ENCODE measurements around the gene LEPR.
"Not testable (repeated sequence)": the region's sequence is repeated elsewhere in the genome, so short reads cannot be mapped to it uniquely, and the experiment has no call there.

Gene LEPR

DNA sequence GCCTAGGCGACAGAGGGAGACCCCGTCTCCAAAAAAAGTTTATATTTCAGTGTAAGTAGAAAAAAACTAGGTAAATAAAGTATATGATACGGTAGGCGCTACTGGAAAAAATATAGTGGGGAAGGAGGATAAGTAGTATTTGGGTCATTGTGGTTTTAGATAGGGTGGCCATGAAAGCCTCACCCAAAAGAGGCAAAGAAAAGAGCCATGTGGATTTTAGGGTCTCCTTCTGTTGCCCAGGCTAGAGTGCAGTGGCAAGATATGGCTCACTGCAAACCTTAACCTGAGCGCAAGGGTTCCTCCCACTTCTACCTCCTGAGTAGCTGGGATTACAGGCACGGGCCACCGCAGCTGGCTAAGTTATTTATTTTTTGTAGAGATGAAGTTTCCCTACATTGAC lies 17.1 kb downstream of the LEPR start:
- no peak for DNase-seq

DNA sequence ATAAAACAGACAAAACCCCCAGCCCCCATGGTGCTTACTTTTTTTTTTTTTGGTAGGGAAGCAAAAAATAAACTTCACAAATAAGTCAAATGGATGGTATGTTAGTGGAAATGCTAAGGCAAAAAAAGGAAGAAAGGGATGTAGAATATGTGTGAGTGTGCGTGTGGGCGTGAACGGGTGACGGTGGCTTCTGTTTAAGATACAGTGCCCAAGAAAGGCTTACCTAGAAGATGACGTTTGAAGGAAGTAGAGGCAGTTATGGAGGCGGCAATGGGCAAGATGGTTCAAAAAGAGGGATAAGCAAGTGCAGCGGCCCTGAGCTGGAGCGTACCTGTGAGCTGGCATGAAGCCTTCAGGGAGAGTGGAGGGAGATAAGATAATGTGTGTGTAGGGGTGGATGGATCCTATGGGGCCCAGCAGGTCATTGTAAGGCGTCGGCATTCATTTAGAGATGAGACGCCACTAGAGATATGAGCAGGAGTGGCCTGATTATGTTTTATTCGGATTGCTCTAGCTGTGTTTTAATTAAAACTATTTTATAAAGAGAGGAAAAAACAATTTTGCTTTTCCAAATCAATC lies 19.9 kb downstream of the LEPR start:
- no peak for DNase-seq

DNA sequence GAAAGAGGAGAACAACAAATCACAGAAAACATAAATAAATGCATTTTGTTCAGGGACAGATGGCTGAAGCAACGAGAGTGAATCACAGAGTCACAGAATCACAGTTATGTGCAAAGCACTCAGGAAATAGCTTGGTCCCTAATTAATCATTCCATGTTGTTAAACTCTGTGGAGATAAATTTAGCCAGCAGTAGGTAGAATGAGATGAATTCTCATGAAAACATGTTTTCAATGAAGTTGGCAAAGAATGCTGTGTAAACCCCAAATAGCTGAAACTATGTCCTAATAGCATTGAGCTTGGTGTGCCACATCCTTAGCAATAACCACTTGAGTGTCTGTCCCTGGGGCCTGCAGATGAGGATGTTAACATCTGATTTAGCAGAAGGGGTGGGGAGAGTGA lies 20.4 kb downstream of the LEPR start:
- DNase-seq: no peak

DNA sequence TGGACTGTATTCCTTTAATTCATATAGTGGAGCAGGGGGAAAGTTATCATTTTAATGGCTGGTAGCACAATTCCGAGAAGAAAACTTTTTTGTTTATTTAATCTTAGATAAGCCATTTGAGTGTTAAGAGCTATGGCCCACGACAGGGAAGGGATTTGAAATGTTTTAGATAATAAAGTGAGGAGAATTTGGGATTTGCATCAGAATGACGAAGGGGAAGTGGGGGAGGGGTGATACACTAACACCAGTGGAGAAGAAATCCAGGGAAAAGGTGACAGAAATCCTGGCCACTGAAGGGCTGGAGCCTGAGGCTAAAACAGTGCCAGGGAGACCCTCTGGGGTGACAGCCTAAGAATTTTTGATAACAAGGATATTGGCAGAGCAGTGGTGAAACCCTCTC lies 21.0 kb downstream of the LEPR start:
- no peak for DNase-seq

DNA sequence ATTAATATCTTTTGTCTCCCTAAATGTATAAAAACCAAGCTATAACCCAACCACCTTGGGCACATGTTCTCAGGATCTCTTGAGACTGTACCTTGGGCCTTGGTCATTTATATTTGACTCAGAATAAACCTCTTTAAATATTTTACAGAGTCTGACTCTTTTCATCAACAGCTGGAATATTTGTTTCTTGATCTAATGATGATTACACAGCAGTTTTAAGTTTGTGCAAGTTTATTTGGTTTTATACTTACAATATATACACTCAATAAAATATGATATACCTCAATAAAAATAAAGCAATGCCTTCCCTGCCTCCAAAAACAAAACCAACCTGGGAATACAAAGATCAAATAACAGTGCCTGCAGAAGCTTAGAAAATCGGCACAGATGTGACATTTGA lies 22.0 kb downstream of the LEPR start:
- no peak for DNase-seq

DNA sequence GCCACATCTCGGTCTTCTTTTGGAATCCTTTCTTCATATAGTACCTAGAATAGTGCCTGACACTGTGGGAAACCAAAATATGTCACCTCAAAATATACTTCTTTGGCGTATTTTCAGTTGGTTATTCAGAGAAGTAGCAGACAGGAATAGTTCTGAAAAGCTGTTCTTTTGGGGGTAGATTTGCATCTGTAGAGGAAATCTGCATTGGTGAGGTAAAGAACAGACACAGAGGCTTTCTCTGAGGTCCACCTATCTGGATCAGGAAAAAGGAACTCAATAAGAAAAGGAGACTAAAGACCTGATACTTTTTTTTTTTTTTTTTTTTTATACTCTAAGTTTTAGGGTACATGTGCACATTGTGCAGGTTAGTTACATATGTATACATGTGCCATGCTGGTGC lies 23.2 kb downstream of the LEPR start:
- DNase-seq: no peak

DNA sequence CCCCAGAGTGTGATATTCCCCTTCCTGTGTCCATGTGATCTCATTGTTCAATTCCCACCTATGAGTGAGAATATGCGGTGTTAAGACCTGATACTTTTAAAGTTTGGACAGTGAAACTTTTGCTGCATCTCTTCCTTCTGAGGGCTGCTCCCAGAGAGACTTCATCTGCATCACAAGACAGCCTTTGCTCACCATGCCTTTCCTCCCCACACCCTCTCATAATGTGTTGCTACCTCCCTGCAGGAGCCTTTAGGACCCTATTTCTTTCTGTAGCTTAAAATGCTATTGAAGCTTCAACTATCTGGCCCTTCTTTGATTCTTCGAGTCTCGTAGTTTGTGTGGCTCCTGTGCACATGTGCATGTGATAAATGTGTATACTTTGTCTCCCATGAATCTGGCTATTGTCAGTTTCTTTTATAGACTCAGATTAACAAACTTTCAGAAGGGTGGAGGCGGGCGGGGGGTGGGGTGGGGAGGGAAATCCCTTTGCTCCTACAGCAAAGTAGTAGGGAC lies 23.7 kb downstream of the LEPR start:
- DNase-seq: no peak

DNA sequence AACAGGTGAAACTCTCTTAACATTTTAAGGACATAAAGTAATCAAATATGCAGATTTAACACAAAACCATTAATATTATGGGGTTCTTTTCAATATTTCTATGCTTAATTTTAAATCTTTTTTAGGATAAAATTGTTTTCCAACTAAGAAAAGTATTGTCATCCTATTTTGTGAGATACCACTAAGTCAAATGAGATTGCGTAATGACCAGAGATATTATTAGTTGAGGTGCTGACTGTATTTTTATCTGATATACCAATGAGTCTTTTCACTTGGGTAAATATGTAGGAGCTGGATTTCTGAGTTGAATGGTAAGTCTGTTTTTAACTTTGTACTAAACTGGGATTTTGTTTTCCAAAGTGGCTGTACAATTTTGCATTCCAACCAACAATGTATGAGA lies 25.4 kb downstream of the LEPR start:
- no peak for DNase-seq

DNA sequence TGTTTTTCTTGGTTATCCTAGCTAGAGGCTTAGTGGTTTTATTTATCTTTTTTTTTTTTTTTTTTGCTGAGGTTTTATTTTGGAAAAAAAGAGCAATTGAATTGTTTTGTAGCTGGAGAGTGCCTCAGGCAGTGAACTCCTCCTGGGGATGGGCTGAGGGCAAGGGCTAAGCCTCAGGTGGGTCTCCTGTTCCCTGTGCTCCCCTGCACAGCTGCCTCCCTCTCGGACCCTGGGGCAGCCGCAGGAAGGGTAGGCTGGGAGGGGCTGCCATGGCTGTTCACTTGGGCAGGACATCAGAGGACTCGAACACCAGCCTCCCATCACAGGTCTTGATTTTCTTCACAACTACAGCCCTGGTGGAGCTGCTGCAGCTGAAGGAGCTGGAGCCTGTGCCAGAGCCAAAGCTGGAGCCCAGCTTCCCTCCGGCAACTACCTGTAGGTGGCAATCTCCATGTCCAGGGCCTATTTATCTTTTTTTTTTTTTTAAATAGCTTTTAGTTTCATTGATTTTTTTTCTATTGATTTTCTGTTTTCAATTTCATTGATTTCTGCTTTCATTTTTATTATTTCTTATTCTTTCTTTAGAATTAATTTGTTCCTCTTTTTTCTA lies 28.9 kb downstream of the LEPR start:
- DNase-seq: no peak

DNA sequence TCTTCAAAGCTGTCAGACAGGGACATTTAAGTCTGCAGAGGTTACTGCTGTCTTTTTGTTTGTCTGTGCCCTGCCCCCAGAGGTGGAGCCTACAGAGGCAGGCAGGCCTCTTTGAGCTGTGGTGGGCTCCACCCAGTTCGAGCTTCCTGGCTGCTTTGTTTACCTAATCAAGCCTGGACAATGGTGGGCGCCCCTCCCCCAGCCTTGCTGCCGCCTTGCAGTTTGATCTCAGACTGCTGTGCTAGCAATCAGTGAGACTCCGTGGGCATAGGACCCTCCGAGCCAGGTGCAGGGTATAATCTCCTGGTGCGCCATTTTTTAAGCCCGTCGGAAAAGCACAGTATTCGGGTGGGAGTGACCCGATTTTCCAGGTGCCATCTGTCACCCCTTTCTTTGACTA lies 35.2 kb downstream of the LEPR start:
- not testable (repeated sequence) for DNase-seq

DNA sequence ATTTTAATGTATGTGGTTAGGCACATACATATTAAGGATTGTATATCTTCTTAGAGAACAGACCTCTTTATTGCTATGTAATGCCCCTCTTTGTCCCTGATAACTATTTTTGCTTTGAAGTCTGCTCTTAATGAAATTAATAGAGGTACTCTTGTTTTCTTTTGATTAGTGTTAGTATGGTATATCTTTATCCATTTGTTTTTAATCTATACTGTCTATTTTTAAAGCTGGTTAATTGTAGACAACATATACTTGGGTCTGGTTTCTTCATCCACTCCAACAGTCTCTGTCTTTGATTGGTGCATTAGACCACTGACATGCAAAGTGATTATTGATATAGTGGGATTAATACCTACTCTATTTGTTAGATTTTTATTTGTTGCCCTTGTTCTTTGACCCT lies 36.0 kb downstream of the LEPR start:
- DNase-seq: no peak

DNA sequence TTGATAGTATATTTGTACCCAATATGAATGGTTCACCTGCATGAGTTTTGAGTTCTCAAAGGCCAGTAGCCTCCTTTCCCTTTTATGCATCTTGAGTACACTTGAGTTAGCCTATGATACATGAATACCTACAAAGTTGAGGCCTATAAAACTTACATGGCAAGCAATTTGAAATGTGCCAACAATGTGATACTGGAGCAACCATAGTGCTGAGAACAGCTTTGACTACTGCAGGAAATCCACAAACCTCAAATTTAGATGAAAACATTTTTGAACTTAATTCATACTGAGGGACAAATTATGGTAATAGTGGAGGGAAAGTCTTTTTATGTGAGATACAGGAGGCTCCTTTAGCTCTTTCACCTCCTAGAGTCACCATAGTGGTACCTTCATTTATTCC lies 37.4 kb downstream of the LEPR start:
- DNase-seq: no peak

DNA sequence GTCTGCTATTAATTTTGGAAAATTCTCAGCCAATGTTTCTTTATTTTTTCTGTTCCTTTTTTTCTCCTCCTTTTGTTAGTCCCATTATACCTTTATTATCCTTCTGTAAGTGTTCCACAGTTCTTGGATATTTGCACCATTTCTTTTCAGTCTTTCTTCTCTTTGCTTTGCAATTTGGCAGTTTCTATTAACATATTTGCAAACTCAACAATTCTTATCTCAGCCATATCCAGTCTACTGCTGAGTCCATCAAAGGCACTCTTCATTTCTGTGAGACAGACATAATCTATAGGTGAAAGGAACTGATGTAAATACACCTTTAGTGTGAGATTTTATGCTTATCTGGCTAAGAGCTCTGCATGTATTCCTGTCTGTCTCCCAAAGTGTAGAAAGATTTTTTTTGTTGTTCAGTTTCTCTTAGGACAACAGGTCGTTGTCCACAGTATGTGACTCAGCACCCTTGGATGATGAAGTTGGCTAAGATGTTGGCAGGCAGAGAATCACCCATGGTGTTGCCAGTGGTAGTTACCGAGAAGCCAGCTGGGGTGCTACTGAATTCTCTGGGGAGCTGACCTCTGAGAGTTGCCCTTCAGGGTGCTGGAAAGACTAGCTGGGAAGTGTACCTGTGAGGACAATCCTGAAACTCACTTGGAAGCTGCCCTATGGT lies 38.4 kb downstream of the LEPR start:
- no peak for DNase-seq

DNA sequence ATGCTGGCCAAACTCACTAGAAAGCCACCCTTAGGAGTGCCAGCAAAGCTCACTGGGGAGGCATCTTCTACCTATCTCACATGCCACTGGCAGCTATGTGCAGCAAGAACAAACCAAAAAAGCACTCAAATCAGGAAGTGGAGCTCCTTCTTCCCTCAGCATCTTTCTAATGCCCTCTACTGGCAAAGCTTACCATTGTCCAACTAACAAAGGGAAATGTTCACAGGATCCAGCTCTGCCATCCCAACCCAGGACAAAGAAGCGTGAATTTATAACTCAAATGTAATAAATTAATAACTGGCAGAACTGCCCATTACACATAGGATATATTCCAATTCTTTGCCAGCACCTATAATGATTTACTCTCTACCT lies 38.9 kb downstream of the LEPR start:
- DNase-seq: no peak

DNA sequence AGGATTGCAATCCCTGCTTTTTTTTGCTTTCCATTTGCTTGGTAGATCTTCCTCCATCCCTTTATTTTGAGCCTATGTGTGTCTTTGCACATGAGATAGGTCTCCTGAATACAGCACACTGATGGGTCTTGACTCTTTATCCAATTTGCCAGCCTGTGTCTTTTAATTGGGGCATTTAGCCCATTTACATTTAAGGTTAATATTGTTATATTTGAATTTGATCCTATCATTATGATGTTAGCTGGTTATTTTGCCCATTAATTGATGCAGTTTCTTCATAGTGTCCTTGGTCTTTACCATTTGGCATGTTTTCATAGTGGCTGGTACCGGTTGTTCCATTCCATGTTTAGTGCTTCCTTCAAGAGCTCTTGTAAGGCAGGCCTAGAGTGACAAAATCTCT lies 45.4 kb downstream of the LEPR start:
- not testable (repeated sequence) for DNase-seq

DNA sequence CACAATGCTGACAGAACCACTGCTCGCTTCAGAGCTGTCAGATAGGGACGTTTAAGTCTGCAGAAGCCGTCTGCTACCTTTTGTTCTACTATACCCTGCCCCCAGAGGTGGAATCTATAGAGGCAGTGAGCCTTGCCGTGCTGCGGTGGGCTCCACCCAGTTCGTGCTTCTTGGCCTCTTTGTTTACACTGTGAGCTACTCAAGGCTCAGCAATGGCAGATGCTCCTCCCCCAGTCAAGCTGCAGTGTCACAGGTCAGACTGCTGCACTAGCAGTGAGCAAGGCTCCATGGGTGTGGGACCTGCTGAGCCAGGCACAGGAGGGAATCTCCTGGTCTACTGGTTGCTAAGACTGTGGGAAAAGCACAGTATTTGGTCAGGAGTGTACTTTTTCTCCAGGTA lies 47.1 kb downstream of the LEPR start:
- DNase-seq: no peak

DNA sequence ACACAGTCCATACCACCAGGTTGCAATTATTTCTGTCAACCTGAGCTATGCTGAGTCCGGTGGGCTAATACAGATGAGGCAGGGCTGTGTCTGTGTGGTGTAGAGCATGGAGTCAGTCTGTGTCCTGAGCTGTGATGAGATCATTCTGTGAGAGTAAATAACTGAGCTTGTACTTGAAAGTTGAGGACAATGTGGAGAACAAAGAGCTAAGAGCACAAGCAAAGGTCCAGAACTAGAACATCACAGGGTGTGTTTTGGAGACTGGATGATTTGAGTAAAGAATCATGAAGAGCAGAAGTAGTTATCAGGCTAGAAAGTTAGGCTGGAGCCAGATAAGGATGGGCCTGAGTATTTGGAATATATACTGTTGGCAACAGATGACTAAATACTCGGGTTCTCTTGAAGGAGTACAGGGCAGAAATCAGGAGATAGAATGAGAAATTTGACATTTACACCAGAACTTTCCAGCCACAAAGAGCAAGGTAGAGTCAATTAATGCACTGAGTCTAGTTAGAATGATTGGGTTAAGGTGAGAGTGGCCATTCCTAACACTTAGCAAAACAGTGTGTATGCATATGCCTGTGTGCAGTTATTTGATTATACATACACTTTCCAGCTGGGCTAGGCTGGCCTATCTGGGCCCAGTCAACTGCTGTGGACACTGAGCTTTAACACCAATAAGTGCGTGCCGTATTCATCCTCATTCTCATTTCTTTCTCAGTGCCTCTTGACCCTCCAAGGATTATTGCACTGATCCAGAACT lies 48.8 kb downstream of the LEPR start:
- DNase-seq: no peak

DNA sequence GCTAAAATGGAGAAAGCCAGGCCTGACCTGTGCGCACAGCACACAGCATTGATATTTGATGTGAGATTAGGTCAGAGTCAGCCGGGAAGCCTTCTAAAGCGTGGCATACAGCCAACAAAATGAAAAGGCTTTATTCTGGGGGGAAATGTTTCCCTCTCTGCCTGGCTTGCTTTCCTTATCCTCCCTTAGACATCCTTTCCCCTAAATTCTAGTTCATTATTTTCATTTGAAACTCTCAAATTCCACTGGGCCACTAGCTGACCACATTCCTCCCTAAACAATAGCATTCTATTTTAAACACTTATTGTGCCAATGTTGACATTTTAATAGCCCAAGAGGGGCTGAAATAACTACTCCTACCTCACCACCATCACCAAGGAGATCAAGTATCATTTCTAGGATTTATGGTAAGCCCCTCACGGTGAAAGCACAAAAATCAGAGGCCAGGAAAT lies 49.4 kb downstream of the LEPR start:
- no peak for DNase-seq
